WI38 (cell line): ENCODE measurements around the gene NCOA5.

Experiments
- H3K4me3 ChIP-seq: 2 replicates; pipeline ENCODE4 v1.5.1; 2011; ENCODE audit warnings: low read depth, mild to moderate bottlenecking, control low read depth, low read length
- TF ChIP-seq, protein P1 (sequence below): IDR thresholded peaks from 2 replicates; pipeline ENCODE4 v1.5.1; 2012; ENCODE audit warnings: low read depth, mild to moderate bottlenecking, control low read depth, low read length

NCOA5 gene

DNA sequence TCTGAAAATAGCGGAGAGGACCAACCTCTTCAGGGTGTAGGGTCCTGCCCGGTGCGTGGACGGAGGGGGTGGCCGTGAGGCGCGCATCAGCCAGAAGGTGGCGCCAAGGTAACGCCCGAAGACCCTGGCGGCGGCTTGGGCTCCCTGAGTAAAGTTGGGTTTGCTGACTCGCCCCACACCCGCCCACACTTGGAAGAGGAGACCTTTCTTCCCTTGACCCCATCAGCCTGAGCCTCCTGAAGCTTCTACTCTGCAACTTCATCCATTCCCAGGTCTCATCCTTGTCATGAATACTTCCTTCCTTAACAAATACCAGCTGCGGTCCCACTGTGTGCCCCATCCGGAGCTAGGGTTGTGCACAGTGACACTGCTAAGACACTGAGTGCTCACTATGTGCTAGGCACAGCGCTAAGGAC lies 43.0 kb upstream of the NCOA5 start:
- no peak overlapping the region for H3K4me3 ChIP-seq
- TF ChIP-seq, protein P1, sequence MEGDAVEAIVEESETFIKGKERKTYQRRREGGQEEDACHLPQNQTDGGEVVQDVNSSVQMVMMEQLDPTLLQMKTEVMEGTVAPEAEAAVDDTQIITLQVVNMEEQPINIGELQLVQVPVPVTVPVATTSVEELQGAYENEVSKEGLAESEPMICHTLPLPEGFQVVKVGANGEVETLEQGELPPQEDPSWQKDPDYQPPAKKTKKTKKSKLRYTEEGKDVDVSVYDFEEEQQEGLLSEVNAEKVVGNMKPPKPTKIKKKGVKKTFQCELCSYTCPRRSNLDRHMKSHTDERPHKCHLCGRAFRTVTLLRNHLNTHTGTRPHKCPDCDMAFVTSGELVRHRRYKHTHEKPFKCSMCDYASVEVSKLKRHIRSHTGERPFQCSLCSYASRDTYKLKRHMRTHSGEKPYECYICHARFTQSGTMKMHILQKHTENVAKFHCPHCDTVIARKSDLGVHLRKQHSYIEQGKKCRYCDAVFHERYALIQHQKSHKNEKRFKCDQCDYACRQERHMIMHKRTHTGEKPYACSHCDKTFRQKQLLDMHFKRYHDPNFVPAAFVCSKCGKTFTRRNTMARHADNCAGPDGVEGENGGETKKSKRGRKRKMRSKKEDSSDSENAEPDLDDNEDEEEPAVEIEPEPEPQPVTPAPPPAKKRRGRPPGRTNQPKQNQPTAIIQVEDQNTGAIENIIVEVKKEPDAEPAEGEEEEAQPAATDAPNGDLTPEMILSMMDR: peak; percentile 78

DNA sequence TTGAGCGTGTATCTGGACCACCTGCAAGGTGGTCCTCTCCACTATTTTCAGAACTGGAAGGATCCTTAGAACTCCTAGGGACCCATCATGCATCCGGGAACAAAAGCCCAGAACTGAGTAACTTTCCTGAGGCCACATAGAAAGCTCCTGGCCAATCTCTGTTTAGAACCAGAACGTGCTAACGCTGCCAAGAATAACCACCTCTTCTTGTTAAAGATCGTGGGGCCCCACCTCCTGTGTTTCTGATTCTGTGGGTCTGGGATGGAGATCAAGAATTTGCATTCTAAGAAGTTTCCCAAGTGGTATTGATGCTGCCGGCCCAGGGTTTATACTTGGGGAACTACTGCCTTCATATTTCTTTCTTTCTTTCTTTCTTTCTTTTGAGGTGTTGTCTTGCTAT lies 41.6 kb upstream of the NCOA5 start:
- no peak overlapping the region for H3K4me3 ChIP-seq
- TF ChIP-seq, protein P1: no peak

DNA sequence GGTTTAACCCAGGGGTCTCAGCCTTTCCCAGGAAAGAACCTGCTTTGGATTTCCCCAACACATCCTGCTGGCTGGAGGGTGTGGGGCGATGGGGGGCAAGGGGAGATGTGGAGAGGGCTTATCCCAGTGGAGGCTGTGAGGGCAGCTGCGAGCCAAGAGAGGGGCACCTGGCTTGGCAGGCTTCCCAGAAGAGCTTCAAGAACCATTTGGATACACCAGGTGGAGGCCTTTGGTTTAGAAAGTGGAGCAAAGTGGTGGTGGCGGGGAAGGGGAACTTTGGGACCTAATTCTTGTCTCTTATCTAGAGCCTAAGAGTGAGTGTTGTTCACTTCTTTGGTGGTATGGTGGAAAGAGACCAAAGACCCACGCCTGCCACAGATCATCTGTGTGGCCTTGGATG lies 40.8 kb upstream of the NCOA5 start:
- TF ChIP-seq, protein P1: no peak
- no peak overlapping the region for H3K4me3 ChIP-seq

DNA sequence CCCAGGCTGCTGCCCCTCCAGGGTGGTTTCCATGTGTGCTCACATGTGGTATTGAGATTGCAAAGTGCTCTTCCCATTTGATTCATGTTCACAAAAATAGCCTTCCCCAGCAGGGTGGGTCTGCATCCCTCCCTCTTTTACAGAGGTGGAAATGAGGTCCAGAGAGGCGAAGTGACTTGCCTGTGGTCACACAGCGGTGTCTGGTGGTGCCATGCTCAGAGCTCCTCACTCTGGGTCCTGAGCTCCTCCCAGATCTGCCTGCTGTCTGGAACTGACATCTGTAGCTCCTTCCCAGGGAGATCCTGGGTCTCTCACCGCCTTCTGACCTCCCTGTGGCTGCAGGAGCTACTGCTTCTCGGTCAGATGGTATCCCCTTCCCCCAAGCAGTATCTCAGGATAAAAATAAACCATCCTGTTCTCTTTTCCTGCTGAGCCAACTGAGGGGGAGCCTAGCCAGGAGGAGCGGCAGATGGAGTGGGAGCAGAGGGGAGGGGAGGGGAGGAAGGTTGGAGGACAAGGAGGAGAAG lies 40.3 kb upstream of the NCOA5 start:
- TF ChIP-seq, protein P1: no peak

DNA sequence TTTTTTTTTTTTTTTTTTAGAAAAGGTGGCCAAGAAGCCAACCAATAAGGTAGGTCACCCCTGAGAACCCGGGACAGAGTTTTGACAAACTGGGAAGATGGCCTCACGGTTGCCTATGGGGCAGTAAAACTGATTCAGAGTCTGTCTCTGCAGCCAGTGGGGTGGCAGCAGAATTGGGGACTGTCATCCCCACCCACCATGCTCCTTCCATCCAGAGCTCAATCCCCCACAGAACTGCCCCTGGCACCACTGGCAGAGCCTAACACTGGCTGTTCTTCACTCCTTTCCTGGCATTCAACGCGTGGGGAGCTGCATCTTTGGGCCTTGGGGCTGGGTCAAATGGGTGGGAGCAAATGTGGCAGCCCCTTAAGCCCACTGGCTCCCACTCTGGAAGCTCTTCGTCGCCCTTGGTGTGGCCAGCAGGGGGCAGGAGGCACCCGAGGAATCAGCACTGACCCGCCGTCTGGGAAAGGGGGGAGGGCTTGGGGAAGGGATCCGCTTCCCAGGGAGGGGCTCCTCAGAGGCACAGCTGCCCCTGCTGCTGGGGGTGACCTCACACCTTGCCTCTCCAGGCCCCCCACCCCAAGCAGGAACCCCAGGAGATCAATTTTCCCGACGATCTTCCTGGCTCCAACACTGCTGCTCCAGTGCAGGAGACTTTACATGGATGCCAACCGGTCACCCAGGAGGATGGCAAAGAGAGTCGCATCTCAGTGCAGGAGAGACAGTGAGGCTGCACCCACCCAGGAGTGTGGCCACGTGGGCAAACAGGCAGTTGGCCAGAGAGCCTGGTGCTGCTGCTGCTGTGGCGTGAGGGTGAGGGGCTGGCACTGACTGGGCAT lies 38.8 kb upstream of the NCOA5 start:
- no peak overlapping the region for H3K4me3 ChIP-seq
- TF ChIP-seq, protein P1: peak; percentile 43

More for the DNA sequence above, 40.3 kb upstream of the NCOA5 start:
- no peak overlapping the region for H3K4me3 ChIP-seq

DNA sequence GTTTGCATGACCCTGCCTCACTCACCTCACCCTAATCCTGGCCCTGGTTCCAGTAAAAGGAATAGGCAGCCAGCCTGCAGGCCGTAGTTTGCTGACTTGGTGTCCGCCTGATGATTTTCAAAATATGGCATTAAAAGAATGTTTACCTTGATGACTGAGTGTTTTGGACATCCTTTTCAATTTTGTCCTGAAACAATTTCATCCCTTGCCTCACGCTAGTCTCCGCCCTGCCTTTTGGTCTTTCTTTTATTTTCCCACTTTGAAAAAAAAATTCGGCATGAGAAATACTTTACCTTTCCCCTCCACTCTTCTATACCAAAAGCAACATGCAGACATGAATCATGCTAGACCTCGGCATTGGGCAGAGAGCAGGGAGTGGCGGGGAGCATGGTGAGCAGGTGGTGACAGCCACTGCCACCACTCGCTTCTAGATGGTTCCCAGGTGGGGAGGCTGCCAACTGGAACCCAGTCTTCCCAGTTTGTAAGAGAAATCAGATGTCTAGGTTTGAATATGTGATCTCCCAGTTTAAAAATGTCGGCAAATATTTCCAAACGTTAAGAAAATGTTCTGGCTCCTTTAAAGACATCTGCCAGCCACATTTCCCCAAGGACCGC lies 37.7 kb upstream of the NCOA5 start:
- no peak overlapping the region for H3K4me3 ChIP-seq

More for the DNA sequence above, 37.7 kb upstream of the NCOA5 start:
- TF ChIP-seq, protein P1: no peak
